A673 (cell line): Measurements from ENCODE around the gene GJB4. TPM values are rescaled to one million over a fixed set of nuclear protein-coding genes. Genes with fewer than 3 reads are reported as not detected.

Experiments used
- BruUV-seq: library from RNA; stranded (reverse); fragments of 400-500 nt; replicated peaks from 2 replicates; lab custom pipeline; 2021; lab: Mats Ljungman, UMichigan
- CTCF ChIA-PET: fragments of 300-600 bp; sonication (Branson Sonifier 250); formaldehyde crosslinking; loops from one replicate; lab custom pipeline; 2022; ENCODE audit warnings: antibody characterized with exemption; lab: Charles Lee
- POLR2A ChIA-PET: fragments of 300-600 bp; sonication (Branson Sonifier 250); formaldehyde crosslinking; loops from one replicate; lab custom pipeline; 2022; ENCODE audit warnings: antibody characterized with exemption; ENCODE audit not compliant: low non-redundant PET; lab: Charles Lee
- DNase-seq: peaks from one replicate; pipeline ENCODE4 v3.0.0-alpha.2; 2015; ENCODE audit warnings: low spot score
- H3K27ac ChIP-seq: fragments of 200-600 bp; sonication (generic); 2 replicates; pipeline ENCODE4 v1.5.1; 2016; ENCODE audit warnings: mixed run types, low read depth, mild to moderate bottlenecking, mixed read lengths, antibody characterized with exemption, low read length; ENCODE audit not compliant: poor library complexity, severe bottlenecking
- H3K27me3 ChIP-seq: fragments of 200-600 bp; sonication (generic); replicated peaks from 2 replicates; pipeline ENCODE4 v1.6.1; 2017; ENCODE audit warnings: mixed run types, low read depth, mild to moderate bottlenecking, mixed read lengths, antibody characterized with exemption, low read length; ENCODE audit not compliant: insufficient read depth, poor library complexity
- H3K36me3 ChIP-seq: fragments of 200-600 bp; sonication (generic); 2 replicates; pipeline ENCODE4 v1.6.1; 2016; ENCODE audit warnings: mixed run types, mild to moderate bottlenecking, mixed read lengths, antibody characterized with exemption, low read length; ENCODE audit not compliant: insufficient read depth, poor library complexity, severe bottlenecking
- H3K4me1 ChIP-seq: fragments of 200-600 bp; sonication (generic); 2 replicates; pipeline ENCODE4 v1.6.1; 2017; ENCODE audit warnings: mixed run types, mild to moderate bottlenecking, mixed read lengths, antibody characterized with exemption, low read length; ENCODE audit not compliant: insufficient read depth, poor library complexity, severe bottlenecking
- H3K4me3 ChIP-seq: fragments of 200-600 bp; sonication (generic); 2 replicates; pipeline ENCODE4 v1.5.1; 2016; ENCODE audit warnings: low read depth, mixed run types, mild to moderate bottlenecking, mixed read lengths, low read length; ENCODE audit not compliant: poor library complexity, severe bottlenecking
- H3K9me3 ChIP-seq: fragments of 200-600 bp; sonication (generic); 2 replicates; pipeline ENCODE4 v1.6.1; 2016; ENCODE audit warnings: mixed run types, low read depth, mild to moderate bottlenecking, mixed read lengths, antibody characterized with exemption, low read length; ENCODE audit not compliant: poor library complexity, severe bottlenecking
- CTCF ChIP-seq: fragments of 300-800, 200-600 bp; sonication (generic); conservative IDR thresholded peaks from 2 replicates; pipeline ENCODE4 v1.5.1; 2017; ENCODE audit warnings: low read depth, mild to moderate bottlenecking, antibody characterized with exemption, low read length, moderate library complexity, mixed read lengths
- EZH2 ChIP-seq: fragments of 200-600 bp; sonication (generic); IDR thresholded peaks from 2 replicates; pipeline ENCODE4 v1.6.1; 2017; ENCODE audit warnings: borderline replicate concordance, low read depth, mild to moderate bottlenecking, mixed read lengths, antibody characterized with exemption, low read length; ENCODE audit not compliant: poor library complexity, severe bottlenecking
- intact Hi-C: fragments of 100-400 bp; cut with micrococcal nuclease; formaldehyde crosslinking; loops from one replicate; pipeline ENCODE4 v1.10.0; 2022; ENCODE audit not compliant: unreplicated experiment
- total RNA-seq: library from RNA; stranded (reverse); gene quantifications from 2 replicates; pipeline ENCODE4 v1.2.3, GENCODE V29; 2021

Gene GJB4
- total RNA-seq, 1 experiment from 2014 or later: not detected

DNA sequence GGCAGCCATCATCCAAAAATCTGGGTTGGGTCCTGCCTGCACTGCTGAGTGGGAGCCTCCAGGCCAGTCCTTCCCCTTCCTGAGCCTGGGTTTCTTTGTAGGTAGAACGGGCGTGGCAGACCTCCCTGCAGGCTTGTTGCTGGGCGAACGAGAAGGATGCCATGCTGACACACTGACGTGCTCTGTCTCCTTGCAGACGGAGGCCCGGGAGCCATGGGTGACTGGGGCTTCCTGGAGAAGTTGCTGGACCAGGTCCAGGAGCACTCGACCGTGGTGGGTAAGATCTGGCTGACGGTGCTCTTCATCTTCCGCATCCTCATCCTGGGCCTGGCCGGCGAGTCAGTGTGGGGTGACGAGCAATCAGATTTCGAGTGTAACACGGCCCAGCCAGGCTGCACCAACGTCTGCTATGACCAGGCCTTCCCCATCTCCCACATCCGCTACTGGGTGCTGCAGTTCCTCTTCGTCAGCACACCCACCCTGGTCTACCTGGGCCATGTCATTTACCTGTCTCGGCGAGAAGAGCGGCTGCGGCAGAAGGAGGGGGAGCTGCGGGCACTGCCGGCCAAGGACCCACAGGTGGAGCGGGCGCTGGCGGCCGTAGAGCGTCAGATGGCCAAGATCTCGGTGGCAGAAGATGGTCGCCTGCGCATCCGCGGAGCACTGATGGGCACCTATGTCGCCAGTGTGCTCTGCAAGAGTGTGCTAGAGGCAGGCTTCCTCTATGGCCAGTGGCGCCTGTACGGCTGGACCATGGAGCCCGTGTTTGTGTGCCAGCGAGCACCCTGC, 34.7 kb downstream of the GJB4 start:
- intact Hi-C loops: no loop called here
- Histone ChIP-seq H3K27ac (no peak overlapping the region), H3K9me3 (no peaks in the 10 kb centered on the region), H3K36me3 (no peaks in the 10 kb centered on the region), H3K27me3 (peaks cover 10% of the 10 kb centered on the region), H3K4me3 (no peak overlapping the region), H3K4me1 (no peaks in the 10 kb centered on the region)
- no peak for TF ChIP-seq CTCF
- TF ChIP-seq EZH2: no peak
- CTCF ChIA-PET: no interaction called here
- no TSS peak for BruUV-seq
- POLR2A ChIA-PET: no interaction called here
- no peak for DNase-seq

DNA sequence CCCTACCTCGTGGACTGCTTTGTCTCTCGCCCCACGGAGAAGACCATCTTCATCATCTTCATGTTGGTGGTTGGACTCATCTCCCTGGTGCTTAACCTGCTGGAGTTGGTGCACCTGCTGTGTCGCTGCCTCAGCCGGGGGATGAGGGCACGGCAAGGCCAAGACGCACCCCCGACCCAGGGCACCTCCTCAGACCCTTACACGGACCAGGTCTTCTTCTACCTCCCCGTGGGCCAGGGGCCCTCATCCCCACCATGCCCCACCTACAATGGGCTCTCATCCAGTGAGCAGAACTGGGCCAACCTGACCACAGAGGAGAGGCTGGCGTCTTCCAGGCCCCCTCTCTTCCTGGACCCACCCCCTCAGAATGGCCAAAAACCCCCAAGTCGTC, 35.2 kb downstream of the GJB4 start:
- intact Hi-C loops: no loop called here
- no peaks in the 10 kb centered on the region for H3K36me3 ChIP-seq
- ChIA-PET CTCF (no interaction called here), POLR2A (no interaction called here)
- BruUV-seq: no TSS peak
- no peak for DNase-seq
- peaks cover 10% of the 10 kb centered on the region for H3K27me3 ChIP-seq
- no peaks in the 10 kb centered on the region for H3K4me1 ChIP-seq
- no peak for TF ChIP-seq EZH2
- TF ChIP-seq CTCF: no peak
- no peaks in the 10 kb centered on the region for H3K9me3 ChIP-seq
- H3K27ac ChIP-seq: no peak overlapping the region
- no peak overlapping the region for H3K4me3 ChIP-seq

DNA sequence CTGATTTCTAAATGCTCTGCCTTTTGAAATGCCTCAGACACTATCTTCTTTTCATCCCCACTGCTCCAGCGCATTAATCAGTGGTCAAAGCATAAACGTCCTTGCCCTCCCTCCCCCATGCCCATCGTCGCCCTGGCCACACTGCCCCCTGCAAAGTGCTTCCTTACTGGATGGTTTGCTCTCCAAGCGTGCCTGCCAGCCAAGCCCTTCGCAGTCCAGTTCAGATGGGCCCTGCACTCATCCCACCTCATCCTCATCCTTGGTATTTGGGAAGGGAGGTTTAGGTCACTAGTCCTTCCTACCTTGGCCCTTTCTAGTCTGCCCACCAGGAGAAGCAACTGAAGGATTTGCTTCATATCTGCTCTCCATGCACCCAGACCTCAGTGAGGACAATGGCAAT, 36.4 kb downstream of the GJB4 start:
- peaks cover 8% of the 10 kb centered on the region for H3K27me3 ChIP-seq

More for the DNA sequence above, 36.4 kb downstream of the GJB4 start:
- POLR2A ChIA-PET: no interaction called here
- H3K4me3 ChIP-seq: no peak overlapping the region
- CTCF ChIA-PET: no interaction called here
- BruUV-seq: no TSS peak
- H3K36me3 ChIP-seq: no peaks in the 10 kb centered on the region
- H3K4me1 ChIP-seq: no peaks in the 10 kb centered on the region
- no peak for TF ChIP-seq EZH2
- TF ChIP-seq CTCF: no peak
- no peaks in the 10 kb centered on the region for H3K9me3 ChIP-seq
- no peak overlapping the region for H3K27ac ChIP-seq
- intact Hi-C loops: no loop called here
- no peak for DNase-seq
